Activated naive CD8-positive, alpha-beta T cell treated with anti-CD3 and anti-CD28 coated beads, Interleukin-2, amount 10 ng/mL, durations not matched to agents 7 days and 5 days (primary cell): ENCODE data around the gene MFGE8. TPM values are rescaled to one million over a fixed set of nuclear protein-coding genes. Genes with fewer than 3 reads are reported as not detected.

Experiments
- ATAC-seq: fragments of 150-1000 bp; cut with Tn5 transposase; one replicate; pipeline ENCODE4 v1.10.0; 2021; ENCODE audit warnings: low read depth, moderate library complexity
- POLR2A ChIA-PET: fragments of 350-600 bp; sonication (Branson Sonifier 250); formaldehyde crosslinking; loops from one replicate; lab custom pipeline; 2021; ENCODE audit warnings: antibody characterized with exemption; lab: Charles Lee
- DNase-seq: peaks from one replicate; pipeline ENCODE4 v3.0.0; 2021
- H3K27ac Mint-ChIP-seq: one replicate; pipeline ENCODE4 v1.8.0; 2022; ENCODE audit warnings: mild to moderate bottlenecking, mixed read lengths
- H3K27me3 Mint-ChIP-seq: one replicate; pipeline ENCODE4 v1.8.0; 2022; ENCODE audit warnings: mild to moderate bottlenecking, moderate library complexity, mixed read lengths
- H3K36me3 Mint-ChIP-seq: one replicate; pipeline ENCODE4 v1.8.0; 2021; ENCODE audit warnings: mild to moderate bottlenecking, mixed read lengths
- H3K4me1 Mint-ChIP-seq: one replicate; pipeline ENCODE4 v1.8.0; 2021; ENCODE audit warnings: mixed read lengths
- H3K4me3 Mint-ChIP-seq: one replicate; pipeline ENCODE4 v1.8.0; 2022; ENCODE audit warnings: mild to moderate bottlenecking, moderate library complexity, mixed read lengths
- H3K9me3 Mint-ChIP-seq: one replicate; pipeline ENCODE4 v1.8.0; 2021; ENCODE audit warnings: mixed read lengths
- total RNA-seq, 2 experiments: library from RNA; stranded (reverse); gene quantifications; one replicate each; pipeline ENCODE4 v1.2.3, GENCODE V29; 2021

The MFGE8 gene
- total RNA-seq, 2 experiments from 2014 or later = 94.7 to 100 TPM

GRCh38 chr15:88909956-88910831, 3.0 kb downstream of the MFGE8 start:
- peaks cover 13% of the 10 kb centered on the region for H3K4me1 Mint-ChIP-seq
- POLR2A ChIA-PET = no interaction called here
- no peaks in the 10 kb centered on the region for H3K9me3 Mint-ChIP-seq
- peaks cover 2% of the 10 kb centered on the region for H3K36me3 Mint-ChIP-seq
- ATAC-seq (no peak), DNase-seq (no peak)
- no peak overlapping the region for H3K4me3 Mint-ChIP-seq
- peaks cover 2% of the 10 kb centered on the region for H3K27me3 Mint-ChIP-seq
- no peak overlapping the region for H3K27ac Mint-ChIP-seq

- Mint-ChIP-seq H3K27me3 (no peaks in the 10 kb centered on the region), H3K4me3 (no peak overlapping the region), H3K9me3 (no peaks in the 10 kb centered on the region), H3K4me1 (peaks cover 24% of the 10 kb centered on the region), H3K36me3 (peaks cover 2% of the 10 kb centered on the region), H3K27ac (no peak overlapping the region)
- POLR2A ChIA-PET = no interaction called here
- ATAC-seq = no peak
- no peak for DNase-seq
Observed at GRCh38 chr15:88908697-88909621, 4.2 kb downstream of the MFGE8 start.

GRCh38 chr15:88908123-88908522, 5.1 kb downstream of the MFGE8 start:
- POLR2A ChIA-PET = no interaction called here
- Mint-ChIP-seq H3K36me3 (peaks cover 5% of the 10 kb centered on the region), H3K27ac (no peak overlapping the region), H3K9me3 (no peaks in the 10 kb centered on the region), H3K4me3 (no peak overlapping the region), H3K27me3 (no peaks in the 10 kb centered on the region), H3K4me1 (peaks cover 23% of the 10 kb centered on the region)
- ATAC-seq = no peak
- no peak for DNase-seq

- no peak for DNase-seq
- POLR2A ChIA-PET = no interaction called here
- no peak overlapping the region for H3K27ac Mint-ChIP-seq
Observed at GRCh38 chr15:88907111-88907510, 6.1 kb downstream of the MFGE8 start.

GRCh38 chr15:88906551-88906950, 6.6 kb downstream of the MFGE8 start:
- Mint-ChIP-seq H3K4me3 (no peak overlapping the region), H3K4me1 (peaks cover 19% of the 10 kb centered on the region), H3K36me3 (peaks cover 5% of the 10 kb centered on the region), H3K9me3 (no peaks in the 10 kb centered on the region), H3K27me3 (no peaks in the 10 kb centered on the region), H3K27ac (no peak overlapping the region)
- ATAC-seq (no peak), DNase-seq (no peak)
- POLR2A ChIA-PET = no interaction called here

More at GRCh38 chr15:88907111-88907510, 6.1 kb downstream of the MFGE8 start:
- no peak for ATAC-seq
- peaks cover 22% of the 10 kb centered on the region for H3K4me1 Mint-ChIP-seq
- H3K36me3 Mint-ChIP-seq = peaks cover 5% of the 10 kb centered on the region
- H3K27me3 Mint-ChIP-seq = no peaks in the 10 kb centered on the region
- H3K9me3 Mint-ChIP-seq = no peaks in the 10 kb centered on the region
- no peak overlapping the region for H3K4me3 Mint-ChIP-seq

GRCh38 chr15:88906130-88906529, 7.0 kb downstream of the MFGE8 start:
- POLR2A ChIA-PET = interaction anchor here (1.9 to 2.8 kb wide), 2 partner anchors 11 to 112 kb away, joined by 9 to 17 read pairs; partner anchors contain the start of gene HAPLN3
- ATAC-seq = no peak
- Mint-ChIP-seq H3K9me3 (no peaks in the 10 kb centered on the region), H3K4me3 (no peak overlapping the region), H3K36me3 (peaks cover 5% of the 10 kb centered on the region), H3K27me3 (no peaks in the 10 kb centered on the region), H3K27ac (no peak overlapping the region), H3K4me1 (peaks cover 19% of the 10 kb centered on the region)
- DNase-seq = no peak

- H3K36me3 Mint-ChIP-seq = peaks cover 9% of the 10 kb centered on the region
- H3K9me3 Mint-ChIP-seq = no peaks in the 10 kb centered on the region
- ATAC-seq = no peak
- H3K4me1 Mint-ChIP-seq = peaks cover 21% of the 10 kb centered on the region
- POLR2A ChIA-PET = interaction anchor here (1.7 to 2.8 kb wide), 3 partner anchors 11 to 112 kb away, joined by 4 to 17 read pairs (median 9); partner anchors contain the start of gene HAPLN3
- H3K4me3 Mint-ChIP-seq = no peak overlapping the region
- H3K27me3 Mint-ChIP-seq = no peaks in the 10 kb centered on the region
- DNase-seq = no peak
- no peak overlapping the region for H3K27ac Mint-ChIP-seq
Observed at GRCh38 chr15:88905576-88905975, 7.6 kb downstream of the MFGE8 start.

GRCh38 chr15:88904624-88905327, 8.4 kb downstream of the MFGE8 start:
- peaks cover 21% of the 10 kb centered on the region for H3K4me1 Mint-ChIP-seq

GRCh38 chr15:88904257-88904623, 8.9 kb downstream of the MFGE8 start:
- Mint-ChIP-seq H3K9me3 (no peaks in the 10 kb centered on the region), H3K4me3 (peak overlapping the region; percentile 36), H3K27me3 (no peaks in the 10 kb centered on the region), H3K27ac (peak overlapping the region; percentile 82), H3K36me3 (peaks cover 7% of the 10 kb centered on the region), H3K4me1 (peaks cover 21% of the 10 kb centered on the region)
- POLR2A ChIA-PET = interaction anchor here (0.7 to 2.8 kb wide), 9 partner anchors 9 to 265 kb away, joined by 3 to 17 read pairs (median 6); partner anchors contain the start of genes ABHD2, HAPLN3, ISG20 and MFGE8
- peak; percentile 13 for ATAC-seq
- no peak for DNase-seq

More at GRCh38 chr15:88904624-88905327, 8.4 kb downstream of the MFGE8 start:
- POLR2A ChIA-PET = interaction anchor here (1.0 to 2.8 kb wide), 7 partner anchors 9 to 266 kb away, joined by 3 to 17 read pairs (median 6); partner anchors contain the start of genes ABHD2, HAPLN3, ISG20 and MFGE8
- H3K27me3 Mint-ChIP-seq = no peaks in the 10 kb centered on the region
- H3K36me3 Mint-ChIP-seq = peaks cover 9% of the 10 kb centered on the region
- DNase-seq (peak; percentile 92), ATAC-seq (peak; percentile 99)
- H3K9me3 Mint-ChIP-seq = no peaks in the 10 kb centered on the region
- H3K4me3 Mint-ChIP-seq = peak overlapping the region; percentile 36
- H3K27ac Mint-ChIP-seq = peak overlapping the region; percentile 82

GRCh38 chr15:88902846-88903245, 10.3 kb downstream of the MFGE8 start:
- peaks cover 22% of the 10 kb centered on the region for H3K4me1 Mint-ChIP-seq
- peaks cover 7% of the 10 kb centered on the region for H3K36me3 Mint-ChIP-seq
- ATAC-seq = no peak
- H3K4me3 Mint-ChIP-seq = no peak overlapping the region
- DNase-seq = no peak
- H3K27ac Mint-ChIP-seq = no peak overlapping the region
- H3K9me3 Mint-ChIP-seq = no peaks in the 10 kb centered on the region
- POLR2A ChIA-PET = interaction anchor here (0.7 to 2.4 kb wide), 4 partner anchors 10 to 265 kb away, joined by 3 to 9 read pairs (median 4); partner anchors contain the start of gene MFGE8
- no peaks in the 10 kb centered on the region for H3K27me3 Mint-ChIP-seq

- H3K27ac Mint-ChIP-seq = peak overlapping the region; percentile 50
- peaks cover 7% of the 10 kb centered on the region for H3K36me3 Mint-ChIP-seq
- POLR2A ChIA-PET = interaction anchor here (0.7 to 2.4 kb wide), 3 partner anchors 10 to 218 kb away, joined by 3 to 9 read pairs (median 4); partner anchors contain the start of gene MFGE8
- DNase-seq (no peak), ATAC-seq (no peak)
- no peaks in the 10 kb centered on the region for H3K9me3 Mint-ChIP-seq
- H3K4me1 Mint-ChIP-seq = peaks cover 27% of the 10 kb centered on the region
- no peak overlapping the region for H3K4me3 Mint-ChIP-seq
- H3K27me3 Mint-ChIP-seq = no peaks in the 10 kb centered on the region
Observed at GRCh38 chr15:88902221-88902835, 10.9 kb downstream of the MFGE8 start.
